Gastrocnemius medialis (tissue), 4 donors: ENCODE measurements around the gene RBPMS2. TPM values are rescaled to one million over a fixed set of nuclear protein-coding genes. Genes with fewer than 3 reads are reported as not detected.

Experiments
- ATAC-seq, 2 donors: fragments of 150-250 bp; one replicate each; pipeline ENCODE4 v1.9.1; 2016
- DNase-seq, 2 donors: peaks; one replicate each; pipeline ENCODE4 v3.0.0-alpha.2; 2019
- H3K27ac ChIP-seq, 4 donors: fragments of 200-600 bp; sonication (generic); 1 replicate in 1 of 4; 2 replicates in 3 of 4; pipeline ENCODE4 v1.5.1; 2016 to 2018; ENCODE audit warnings: mild to moderate bottlenecking in 2 of 4, moderate library complexity in 1 of 4
- H3K27me3 ChIP-seq, 3 donors: fragments of 200-600 bp; sonication (generic) in 2 of 3; 1 replicate in 1 of 3; 2 replicates in 2 of 3; pipeline versions ENCODE4 v1.5.1 to v1.6.0; 2016 to 2019; ENCODE audit warnings: mild to moderate bottlenecking in 1 of 3, moderate library complexity in 1 of 3
- H3K36me3 ChIP-seq, 2 donors: fragments of 200-600 bp; sonication (generic) in 1 of 2; one replicate each; pipeline ENCODE4 v1.5.1; 2017 to 2018
- H3K4me1 ChIP-seq, 2 donors: fragments of 200-600 bp; sonication (generic) in 1 of 2; one replicate each; pipeline ENCODE4 v1.5.1; 2016 to 2017; ENCODE audit warnings: mild to moderate bottlenecking in 2 of 2
- H3K4me3 ChIP-seq, 4 donors: fragments of 200-600 bp; sonication (generic) in 3 of 4; 1 replicate in 1 of 4; 2 replicates in 3 of 4; pipeline ENCODE4 v1.5.1; 2016 to 2019; ENCODE audit warnings: mild to moderate bottlenecking in 2 of 4
- H3K9me3 ChIP-seq, 3 donors: fragments of 200-600 bp; sonication (generic) in 2 of 3; 1 replicate in 1 of 3; 2 replicates in 2 of 3; pipeline ENCODE4 v1.5.1; 2016 to 2019
- POLR2A ChIP-seq, 2 donors: fragments of 450-650 bp; IDR thresholded peaks; one replicate each; pipeline ENCODE4 v1.6.1; 2017; ENCODE audit warnings: antibody characterized with exemption in 2 of 2, mild to moderate bottlenecking in 2 of 2, moderate library complexity in 2 of 2
- in situ Hi-C, 4 donors: fragments of 200-750 bp; cut with MboI; loops; one replicate each; pipeline versions ENCODE4 v1.15.0 to v1.8.0; 2017; ENCODE audit warnings: low sequenced_read_pairs in 4 of 4
- intact Hi-C: fragments of 100-400 bp; cut with DNase I; formaldehyde crosslinking; loops from one replicate; pipeline ENCODE4 v1.15.1; 2023; ENCODE audit warnings: low total_unique reads
- microRNA counts, 2 donors: library from miRNA; unstranded; fragments of <30 nt; microRNA quantifications; one replicate each; lab custom pipeline; 2016
- microRNA-seq, 2 donors: library from miRNA; unstranded; fragments of <30 nt; microRNA quantifications; one replicate each; pipeline ENCODE4, GENCODE V29; 2016; ENCODE audit warnings: borderline replicate concordance in 2 of 2
- total RNA-seq, 4 donors: library from RNA; depleted of rRNA; stranded (reverse); fragments of >200 nt; gene quantifications; one replicate each; pipeline versions ENCODE4 v1.1.0 to v1.2.3, GENCODE V29; 2016
- TF ChIP-seq, protein P1 (sequence below), 5 experiments: fragments of 450-650 bp in 3 of 5; fragments of 200-600 bp in 2 of 5; sonication (generic) in 2 of 5; IDR thresholded peaks in 4 of 5; conservative IDR thresholded peaks in 1 of 5; 1 replicate in 4 of 5; 2 replicates in 1 of 5; pipeline ENCODE4 v1.5.1; 2016 to 2019; ENCODE audit warnings: antibody characterized with exemption in 5 of 5, mild to moderate bottlenecking in 3 of 5, moderate library complexity in 3 of 5

Gene RBPMS2
- total RNA-seq, 4 donors from 2014 or later = 0.11 to 0.61 (median 0.35) TPM

DNA sequence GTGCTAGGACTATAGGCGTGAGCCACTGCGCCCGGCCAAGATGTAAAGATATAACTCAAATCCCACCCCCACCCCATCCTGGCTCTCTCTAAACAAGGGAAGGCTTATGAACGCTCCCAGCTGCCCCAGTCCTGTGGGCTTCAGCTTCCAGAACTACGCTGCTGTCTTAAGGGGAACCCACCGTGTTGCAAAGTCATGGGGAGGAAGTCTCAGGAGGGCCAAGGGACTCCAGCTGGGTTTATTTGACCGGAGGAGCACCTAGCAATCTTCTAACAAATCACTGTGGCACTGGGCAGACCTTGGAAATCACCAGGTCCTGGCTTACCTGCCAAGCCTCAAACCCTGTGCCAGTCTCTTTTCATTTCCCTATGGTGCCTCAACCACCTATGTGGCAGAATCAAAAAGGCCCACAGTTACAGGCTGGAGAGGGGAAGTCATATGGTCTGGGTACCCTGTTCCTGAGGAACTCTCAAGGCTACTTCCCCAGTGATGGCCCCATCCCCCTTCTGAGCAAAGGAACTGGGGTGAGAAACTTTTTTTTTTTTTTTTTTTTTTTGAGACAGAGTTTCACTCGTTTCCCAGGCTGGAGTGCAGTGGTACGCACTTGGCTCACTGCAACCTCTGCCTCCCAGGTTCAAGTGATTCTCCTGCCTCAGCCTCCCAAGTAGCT, 83.4 kb downstream of the RBPMS2 start:
- Histone ChIP-seq H3K36me3 (peaks cover 0 to 21% of the 10 kb centered on the region in 2 donors), H3K4me1 (peaks cover 86 to 88% of the 10 kb centered on the region in 2 donors), H3K4me3 (no peak overlapping the region), H3K27ac (peak overlapping the region; percentile 77 to 95 (median 94)), H3K9me3 (no peaks in the 10 kb centered on the region), H3K27me3 (no peaks in the 10 kb centered on the region)
- DNase-seq (no peak), ATAC-seq (no peak)
- intact Hi-C loops (no loop called here), in situ Hi-C loops (no loop called here)
- TF ChIP-seq POLR2A (IDR thresholded peaks at IDR 0.05) = no peak
- TF ChIP-seq, protein P1, sequence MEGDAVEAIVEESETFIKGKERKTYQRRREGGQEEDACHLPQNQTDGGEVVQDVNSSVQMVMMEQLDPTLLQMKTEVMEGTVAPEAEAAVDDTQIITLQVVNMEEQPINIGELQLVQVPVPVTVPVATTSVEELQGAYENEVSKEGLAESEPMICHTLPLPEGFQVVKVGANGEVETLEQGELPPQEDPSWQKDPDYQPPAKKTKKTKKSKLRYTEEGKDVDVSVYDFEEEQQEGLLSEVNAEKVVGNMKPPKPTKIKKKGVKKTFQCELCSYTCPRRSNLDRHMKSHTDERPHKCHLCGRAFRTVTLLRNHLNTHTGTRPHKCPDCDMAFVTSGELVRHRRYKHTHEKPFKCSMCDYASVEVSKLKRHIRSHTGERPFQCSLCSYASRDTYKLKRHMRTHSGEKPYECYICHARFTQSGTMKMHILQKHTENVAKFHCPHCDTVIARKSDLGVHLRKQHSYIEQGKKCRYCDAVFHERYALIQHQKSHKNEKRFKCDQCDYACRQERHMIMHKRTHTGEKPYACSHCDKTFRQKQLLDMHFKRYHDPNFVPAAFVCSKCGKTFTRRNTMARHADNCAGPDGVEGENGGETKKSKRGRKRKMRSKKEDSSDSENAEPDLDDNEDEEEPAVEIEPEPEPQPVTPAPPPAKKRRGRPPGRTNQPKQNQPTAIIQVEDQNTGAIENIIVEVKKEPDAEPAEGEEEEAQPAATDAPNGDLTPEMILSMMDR (IDR thresholded peaks at IDR 0.05 in 4 of 5, conservative IDR thresholded peaks at IDR 0.05 in 1 of 5) = no peak

DNA sequence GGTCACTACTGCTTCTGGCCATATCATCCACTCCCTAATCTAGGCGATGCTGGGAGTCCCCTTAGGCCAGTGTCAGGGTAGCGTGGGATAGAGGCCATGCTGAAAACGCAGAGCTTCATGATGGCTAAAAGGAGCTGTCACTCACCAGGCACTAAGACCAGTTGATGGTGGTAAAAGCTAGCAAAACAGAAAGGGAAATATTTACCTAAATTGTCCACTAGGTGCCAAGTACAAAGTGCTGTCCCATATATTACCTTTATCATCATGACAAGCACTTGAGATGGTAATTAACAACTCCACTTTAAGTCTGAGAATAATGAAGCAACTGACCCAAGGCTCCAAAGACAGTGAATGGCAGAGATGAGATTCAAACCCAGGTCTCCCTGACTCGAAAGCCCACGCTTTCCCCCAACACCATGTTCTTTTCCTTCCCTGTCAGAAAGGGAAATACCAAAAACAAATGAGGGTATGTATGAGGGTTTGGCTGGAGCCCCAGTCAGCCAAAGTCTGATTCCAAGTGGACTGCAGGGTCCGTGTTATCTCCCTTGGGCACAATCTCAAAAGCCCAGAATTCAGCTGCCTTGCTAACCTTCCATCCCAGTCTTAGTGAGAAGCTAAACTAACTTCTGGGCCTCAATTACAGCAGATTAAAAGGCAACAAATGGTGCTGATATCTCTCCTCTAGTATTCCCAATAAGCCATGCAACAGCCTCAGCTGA, 84.7 kb downstream of the RBPMS2 start:
- Histone ChIP-seq H3K27me3 (no peaks in the 10 kb centered on the region), H3K27ac (peak overlapping the region; percentile 77 to 95 (median 86)), H3K36me3 (peaks cover 0 to 21% of the 10 kb centered on the region in 2 donors), H3K4me1 (peaks cover 75 to 76% of the 10 kb centered on the region in 2 donors), H3K9me3 (no peaks in the 10 kb centered on the region), H3K4me3 (no peak overlapping the region)
- intact Hi-C loops = no loop called here
- ATAC-seq (no peak), DNase-seq (no peak)
- in situ Hi-C loops = no loop called here
- TF ChIP-seq POLR2A (IDR thresholded peaks at IDR 0.05) = no peak
- TF ChIP-seq, protein P1 (IDR thresholded peaks at IDR 0.05 in 4 of 5, conservative IDR thresholded peaks at IDR 0.05 in 1 of 5) = no peak

DNA sequence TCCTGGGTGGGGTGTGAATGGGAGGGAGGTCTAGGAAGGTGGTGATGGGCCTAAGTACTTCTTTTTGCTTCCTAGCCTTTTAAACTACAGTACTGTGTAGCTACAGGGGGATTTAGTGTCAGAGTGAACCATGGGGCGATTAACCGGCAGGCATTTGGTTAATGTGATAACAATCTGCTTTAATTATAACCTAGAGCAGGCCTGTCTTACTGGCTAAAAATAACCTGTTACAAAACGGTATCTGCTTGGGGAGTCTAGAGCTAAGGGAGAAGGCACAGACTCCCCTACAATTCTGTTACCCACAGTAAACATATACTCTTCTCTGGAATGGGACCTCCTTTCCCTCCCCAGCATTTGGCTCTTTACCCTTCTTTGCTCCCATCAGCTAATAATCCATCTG, 85.4 kb downstream of the RBPMS2 start:
- in situ Hi-C loops = no loop called here
- H3K27ac ChIP-seq = peak overlapping the region; percentile 77 to 95 (median 86)

More for the DNA sequence above, 85.4 kb downstream of the RBPMS2 start:
- intact Hi-C loops = no loop called here
- Histone ChIP-seq H3K36me3 (peaks cover 0 to 21% of the 10 kb centered on the region in 2 donors), H3K27me3 (no peaks in the 10 kb centered on the region), H3K9me3 (no peaks in the 10 kb centered on the region), H3K4me1 (peaks cover 68 to 69% of the 10 kb centered on the region in 2 donors), H3K4me3 (no peak overlapping the region)
- DNase-seq = no peak
- peak in 1 of 2 donors; percentile 51 for ATAC-seq
- TF ChIP-seq, protein P1 (IDR thresholded peaks at IDR 0.05 in 4 of 5, conservative IDR thresholded peaks at IDR 0.05 in 1 of 5) = no peak
- TF ChIP-seq POLR2A (IDR thresholded peaks at IDR 0.05) = no peak

MicroRNAs encoded within 50 kb of the gene (microRNA counts, 767-probe panel; counts per million panel counts)
- 356 to 448 counts per million in 2 donors for microRNA hsa-miR-1272 (lab: Ali Mortazavi, UCI)

Small RNAs within 50 kb of the gene (microRNA-seq; reads per million reads assigned to microRNA genes)
- 0 reads per million in 2 donors for gene MIR1272

Other genes starting within 250 kb of the RBPMS2 start
- under 1 TPM in 2 of 4 donors, not detected in 2; 0.17 to 0.26 TPM for gene PIF1, start 50.1 kb upstream of the RBPMS2 start, total RNA-seq
- gene PLEKHO2, start 66.3 kb upstream of the RBPMS2 start, total RNA-seq = 1 to 10 TPM; 2.0 to 5.4 (median 3.3) TPM
- gene ANKDD1A, start 136.3 kb upstream of the RBPMS2 start, total RNA-seq = under 1 TPM in 3 of 4 donors, not detected in 1; 0.11 to 0.39 (median 0.36) TPM
- gene SPG21, start 214.3 kb upstream of the RBPMS2 start, total RNA-seq = 10 to 100 TPM; 61.9 to 84.4 (median 72.5) TPM